DMS53 (cell line): ENCODE measurements around the gene MAST2.

ENCODE experiments used
- DNase-seq: peaks from one replicate; lab custom pipeline; 2025; lab: John Stamatoyannopoulos, UW

The MAST2 gene

GRCh38 chr1:46065405-46065804 lies 262.0 kb downstream of the MAST2 start:
- peak; percentile 74 for DNase-seq

- no peak for DNase-seq
These were observed 264.2 kb downstream of the MAST2 start for GRCh38 chr1:46067652-46068051.

GRCh38 chr1:46068525-46068924 lies 265.1 kb downstream of the MAST2 start:
- DNase-seq = no peak

GRCh38 chr1:46070164-46070814 lies 266.9 kb downstream of the MAST2 start:
- DNase-seq = no peak

GRCh38 chr1:46072975-46073374 lies 269.6 kb downstream of the MAST2 start:
- no peak for DNase-seq

GRCh38 chr1:46076343-46076742 lies 272.9 kb downstream of the MAST2 start:
- no peak for DNase-seq

GRCh38 chr1:46077644-46078043 lies 274.2 kb downstream of the MAST2 start:
- no peak for DNase-seq

- DNase-seq = no peak
These were observed 276.8 kb downstream of the MAST2 start for GRCh38 chr1:46080257-46080656.

GRCh38 chr1:46081206-46081605 lies 277.8 kb downstream of the MAST2 start:
- DNase-seq = no peak

- no peak for DNase-seq
These were observed 278.2 kb downstream of the MAST2 start for GRCh38 chr1:46081619-46082018.

- no peak for DNase-seq
These were observed 280.2 kb downstream of the MAST2 start for GRCh38 chr1:46083579-46083978.

- DNase-seq = no peak
These were observed 281.4 kb downstream of the MAST2 start for GRCh38 chr1:46084553-46085451.
